Panc1 (cell line): Measurements from ENCODE around the gene ZNF33B. TPM values are rescaled to one million over a fixed set of nuclear protein-coding genes. Genes with fewer than 3 reads are reported as not detected.

Source experiments
- ATAC-seq: fragments of 200-7000 bp; cut with Tn5 transposase; 2 replicates; pipeline ENCODE4 v1.9.1; 2020; ENCODE audit warnings: mild to moderate bottlenecking, moderate library complexity
- BruUV-seq: library from RNA; stranded (reverse); fragments of 400-500 nt; replicated peaks from 2 replicates; lab custom pipeline; 2021; lab: Mats Ljungman, UMichigan
- CTCF ChIA-PET: fragments of 300-600 bp; sonication (Branson Sonifier 250); formaldehyde crosslinking; loops from one replicate; lab custom pipeline; 2022; ENCODE audit warnings: antibody characterized with exemption; lab: Charles Lee
- POLR2A ChIA-PET: fragments of 300-600 bp; sonication (Branson Sonifier 250); formaldehyde crosslinking; loops from one replicate; lab custom pipeline; 2022; ENCODE audit warnings: antibody characterized with exemption; lab: Charles Lee
- DNase-seq: peaks from one replicate; pipeline ENCODE4 v3.0.0-alpha.2; 2010; ENCODE audit warnings: low read depth, low spot score
- H3K27ac ChIP-seq: 2 replicates; pipeline ENCODE4 v1.5.1; 2011; ENCODE audit warnings: mild to moderate bottlenecking, low read length, inconsistent platforms
- H3K27me3 ChIP-seq: fragments of 200-500 bp; sonication (Bioruptor generic); 2 replicates; pipeline ENCODE4 v1.6.0; 2014; ENCODE audit warnings: low read length, inconsistent platforms; ENCODE audit not compliant: control insufficient read depth, insufficient read depth
- H3K36me3 ChIP-seq: fragments of 200-500 bp; sonication (Bioruptor generic); 2 replicates; pipeline ENCODE4 v1.5.1; 2014; ENCODE audit warnings: inconsistent platforms, mild to moderate bottlenecking, low read length, moderate library complexity; ENCODE audit not compliant: control insufficient read depth, insufficient read depth
- H3K4me1 ChIP-seq: 2 replicates; pipeline ENCODE4 v1.5.1; 2011; ENCODE audit warnings: inconsistent platforms, mild to moderate bottlenecking, low read length, moderate library complexity; ENCODE audit not compliant: control insufficient read depth, insufficient read depth
- H3K4me3 ChIP-seq, 2 experiments: 2 replicates each; pipeline ENCODE4 v1.5.1; 2011 to 2012; ENCODE audit warnings: low read depth in 2 of 2, low read length in 2 of 2, mild to moderate bottlenecking in 2 of 2, inconsistent platforms in 1 of 2, moderate library complexity in 1 of 2
- H3K9me3 ChIP-seq: fragments of 200-500 bp; sonication (Bioruptor generic); 2 replicates; pipeline ENCODE4 v1.5.1; 2014; ENCODE audit warnings: low read depth, mild to moderate bottlenecking, inconsistent platforms, low read length, moderate library complexity; ENCODE audit not compliant: control insufficient read depth, insufficient read depth
- POLR2AphosphoS5 ChIP-seq: IDR thresholded peaks from 2 replicates; pipeline ENCODE4 v1.6.1; 2012; ENCODE audit warnings: mild to moderate bottlenecking, low read depth, low read length, moderate library complexity
- SIN3A ChIP-seq: IDR thresholded peaks from 2 replicates; pipeline ENCODE4 v1.6.1; 2012; ENCODE audit warnings: low read depth, mild to moderate bottlenecking, low read length, moderate library complexity, borderline replicate concordance; ENCODE audit not compliant: insufficient read depth
- TCF7L2 ChIP-seq: IDR thresholded peaks from 2 replicates; pipeline ENCODE4 v1.6.1; 2011; ENCODE audit warnings: mild to moderate bottlenecking, low read depth, low read length, inconsistent platforms
- in situ Hi-C: cut with HindIII; loops from 2 replicates; pipeline ENCODE4 v1.10.0; 2016; ENCODE audit warnings: low sequenced_read_pairs, low pct_unique_long_range_greater_than_20kb
- intact Hi-C: fragments of 100-400 bp; cut with micrococcal nuclease; formaldehyde crosslinking; loops from one replicate; pipeline ENCODE4 v1.10.0; 2022; ENCODE audit not compliant: unreplicated experiment
- total RNA-seq: library from RNA; stranded (reverse); gene quantifications from one replicate; pipeline ENCODE4 v1.2.1, GENCODE V29; 2021; ENCODE audit not compliant: unreplicated experiment
- TF ChIP-seq, protein P1 (sequence below), 2 experiments: IDR thresholded peaks; 2 replicates each; pipeline ENCODE4 v1.6.1; 2011 to 2012; ENCODE audit warnings: low read depth in 2 of 2, control low read depth in 1 of 2, low read length in 1 of 2, mild to moderate bottlenecking in 1 of 2, moderate library complexity in 1 of 2; ENCODE audit not compliant: insufficient read depth in 1 of 2
- TF ChIP-seq, protein P2 (sequence below): fragments of 450-650 bp; IDR thresholded peaks from 2 replicates; pipeline ENCODE4 v1.5.1; 2017; ENCODE audit warnings: mild to moderate bottlenecking

Gene ZNF33B
- total RNA-seq, 1 experiment from 2014 or later = 25.1 TPM

DNA sequence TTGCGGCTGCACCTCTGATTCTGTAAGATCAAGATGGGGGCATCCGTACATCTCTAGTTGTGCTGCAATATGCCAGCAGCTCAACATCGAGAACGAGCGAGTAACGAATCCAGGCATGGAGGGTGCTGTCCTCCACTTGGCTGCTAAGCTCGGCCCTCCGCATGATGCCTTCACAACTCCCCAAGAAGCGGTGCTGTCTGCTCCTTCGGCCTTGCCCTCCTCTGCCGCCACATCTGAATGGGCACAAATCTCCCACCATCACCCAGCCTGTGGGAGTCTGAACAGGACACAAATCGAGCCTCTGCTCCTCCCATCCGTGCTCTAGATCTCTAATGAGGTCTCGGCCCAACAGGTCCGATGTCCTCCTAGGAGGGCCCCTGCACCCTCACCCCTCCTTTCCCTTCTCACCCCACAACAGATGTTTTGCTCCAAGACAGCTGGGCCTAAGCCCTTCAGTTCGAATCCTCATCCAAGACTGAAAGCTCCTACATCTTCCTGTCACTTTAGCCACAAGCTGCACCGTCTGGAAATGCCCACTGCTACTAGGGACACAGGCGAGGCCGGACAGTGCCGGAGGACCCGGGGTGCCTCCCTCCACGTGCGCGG lies 86.7 kb downstream of the ZNF33B start:
- POLR2A ChIA-PET = no interaction called here
- no peaks in the 10 kb centered on the region for H3K27me3 ChIP-seq
- H3K27ac ChIP-seq = peak overlapping the region; percentile 71
- intact Hi-C loops = loop anchor here (5.0 to 10.0 kb wide), 2 partner anchors 83 to 556 kb away; partner anchors contain the start of gene ZNF33B
- CTCF ChIA-PET = no interaction called here
- no peaks in the 10 kb centered on the region for H3K36me3 ChIP-seq
- in situ Hi-C loops = no loop called here
- peak overlapping the region; percentile 57 to 94 for H3K4me3 ChIP-seq
- peak; percentile 16 for ATAC-seq
- TF ChIP-seq SIN3A (no peak), TCF7L2 (no peak), POLR2AphosphoS5 (no peak)
- TF ChIP-seq, protein P1, sequence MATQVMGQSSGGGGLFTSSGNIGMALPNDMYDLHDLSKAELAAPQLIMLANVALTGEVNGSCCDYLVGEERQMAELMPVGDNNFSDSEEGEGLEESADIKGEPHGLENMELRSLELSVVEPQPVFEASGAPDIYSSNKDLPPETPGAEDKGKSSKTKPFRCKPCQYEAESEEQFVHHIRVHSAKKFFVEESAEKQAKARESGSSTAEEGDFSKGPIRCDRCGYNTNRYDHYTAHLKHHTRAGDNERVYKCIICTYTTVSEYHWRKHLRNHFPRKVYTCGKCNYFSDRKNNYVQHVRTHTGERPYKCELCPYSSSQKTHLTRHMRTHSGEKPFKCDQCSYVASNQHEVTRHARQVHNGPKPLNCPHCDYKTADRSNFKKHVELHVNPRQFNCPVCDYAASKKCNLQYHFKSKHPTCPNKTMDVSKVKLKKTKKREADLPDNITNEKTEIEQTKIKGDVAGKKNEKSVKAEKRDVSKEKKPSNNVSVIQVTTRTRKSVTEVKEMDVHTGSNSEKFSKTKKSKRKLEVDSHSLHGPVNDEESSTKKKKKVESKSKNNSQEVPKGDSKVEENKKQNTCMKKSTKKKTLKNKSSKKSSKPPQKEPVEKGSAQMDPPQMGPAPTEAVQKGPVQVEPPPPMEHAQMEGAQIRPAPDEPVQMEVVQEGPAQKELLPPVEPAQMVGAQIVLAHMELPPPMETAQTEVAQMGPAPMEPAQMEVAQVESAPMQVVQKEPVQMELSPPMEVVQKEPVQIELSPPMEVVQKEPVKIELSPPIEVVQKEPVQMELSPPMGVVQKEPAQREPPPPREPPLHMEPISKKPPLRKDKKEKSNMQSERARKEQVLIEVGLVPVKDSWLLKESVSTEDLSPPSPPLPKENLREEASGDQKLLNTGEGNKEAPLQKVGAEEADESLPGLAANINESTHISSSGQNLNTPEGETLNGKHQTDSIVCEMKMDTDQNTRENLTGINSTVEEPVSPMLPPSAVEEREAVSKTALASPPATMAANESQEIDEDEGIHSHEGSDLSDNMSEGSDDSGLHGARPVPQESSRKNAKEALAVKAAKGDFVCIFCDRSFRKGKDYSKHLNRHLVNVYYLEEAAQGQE (IDR thresholded peaks at IDR 0.05; ENCODE audit: insufficient read depth in 1 of 2, low read depth in 2 of 2, low read length in 1 of 2) = no peak
- TF ChIP-seq, protein P2, sequence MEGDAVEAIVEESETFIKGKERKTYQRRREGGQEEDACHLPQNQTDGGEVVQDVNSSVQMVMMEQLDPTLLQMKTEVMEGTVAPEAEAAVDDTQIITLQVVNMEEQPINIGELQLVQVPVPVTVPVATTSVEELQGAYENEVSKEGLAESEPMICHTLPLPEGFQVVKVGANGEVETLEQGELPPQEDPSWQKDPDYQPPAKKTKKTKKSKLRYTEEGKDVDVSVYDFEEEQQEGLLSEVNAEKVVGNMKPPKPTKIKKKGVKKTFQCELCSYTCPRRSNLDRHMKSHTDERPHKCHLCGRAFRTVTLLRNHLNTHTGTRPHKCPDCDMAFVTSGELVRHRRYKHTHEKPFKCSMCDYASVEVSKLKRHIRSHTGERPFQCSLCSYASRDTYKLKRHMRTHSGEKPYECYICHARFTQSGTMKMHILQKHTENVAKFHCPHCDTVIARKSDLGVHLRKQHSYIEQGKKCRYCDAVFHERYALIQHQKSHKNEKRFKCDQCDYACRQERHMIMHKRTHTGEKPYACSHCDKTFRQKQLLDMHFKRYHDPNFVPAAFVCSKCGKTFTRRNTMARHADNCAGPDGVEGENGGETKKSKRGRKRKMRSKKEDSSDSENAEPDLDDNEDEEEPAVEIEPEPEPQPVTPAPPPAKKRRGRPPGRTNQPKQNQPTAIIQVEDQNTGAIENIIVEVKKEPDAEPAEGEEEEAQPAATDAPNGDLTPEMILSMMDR = no peak
- H3K4me1 ChIP-seq = 0 out of 2 replicates have a peak, but pooled peaks cover 6% of the 10 kb centered on the region
- no TSS peak for BruUV-seq
- H3K9me3 ChIP-seq = peaks cover 6% of the 10 kb centered on the region; the same call in 1 of the 2 replicates
- no peak for DNase-seq

DNA sequence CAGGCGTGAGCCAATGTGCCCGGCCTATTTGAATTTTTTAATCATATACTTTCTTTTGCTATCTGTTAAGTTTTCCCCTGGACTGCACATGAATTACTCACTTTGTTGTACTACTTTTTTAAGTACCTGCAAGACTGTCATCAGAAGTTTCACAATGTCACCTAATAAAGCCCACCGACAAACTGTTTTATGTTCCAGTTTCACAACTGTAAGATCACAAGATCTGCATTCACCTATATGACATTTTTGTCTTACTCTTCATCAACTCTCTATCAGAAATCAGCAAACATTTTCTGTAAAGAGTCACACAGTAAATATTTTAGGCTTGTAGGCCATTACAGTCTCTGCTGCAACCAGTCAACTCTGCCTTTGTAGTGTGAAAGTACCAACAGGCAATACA lies 88.5 kb downstream of the ZNF33B start:
- H3K4me3 ChIP-seq = no peak overlapping the region
- H3K9me3 ChIP-seq = peaks cover 20% of the 10 kb centered on the region
- no peak overlapping the region for H3K27ac ChIP-seq
- H3K4me1 ChIP-seq = 0 out of 2 replicates have a peak, but pooled peaks cover 6% of the 10 kb centered on the region
- H3K27me3 ChIP-seq = no peaks in the 10 kb centered on the region
- no peaks in the 10 kb centered on the region for H3K36me3 ChIP-seq
- intact Hi-C loops (loop anchor here (5.0 to 10.0 kb wide), 2 partner anchors 85 to 557 kb away; partner anchors contain the start of gene ZNF33B), in situ Hi-C loops (no loop called here)
- ChIA-PET POLR2A (no interaction called here), CTCF (no interaction called here)
- ATAC-seq = no peak
- DNase-seq = no peak
- TF ChIP-seq SIN3A (no peak), POLR2AphosphoS5 (no peak)
- TF ChIP-seq, protein P1 (IDR thresholded peaks at IDR 0.05; ENCODE audit: insufficient read depth in 1 of 2, low read depth in 2 of 2, low read length in 1 of 2) = no peak
- TF ChIP-seq, protein P2 = no peak
- no TSS peak for BruUV-seq
